WTC11 (cell line): ENCODE measurements around the gene MAPKAPK3. TPM values are rescaled to one million over a fixed set of nuclear protein-coding genes. Genes with fewer than 3 reads are reported as not detected.
A peak's percentile ranks its signal among the peaks of the same experiment; 100 is the strongest.

ENCODE experiments used
- ATAC-seq: fragments of 200-7000 bp; cut with Tn5 transposase; 2 replicates; pipeline ENCODE4 v1.10.0; 2021; ENCODE audit warnings: mild to moderate bottlenecking, moderate library complexity
- CTCF ChIA-PET: fragments of 300-600 bp; sonication (Branson Sonifier 250); formaldehyde crosslinking; loops from one replicate; lab custom pipeline; 2021; ENCODE audit warnings: antibody characterized with exemption; lab: Charles Lee
- POLR2A ChIA-PET: fragments of 350-600 bp; sonication (Branson Sonifier 250); formaldehyde crosslinking; loops from one replicate; lab custom pipeline; 2021; ENCODE audit warnings: antibody characterized with exemption; lab: Charles Lee
- DNase-seq: peaks from one replicate; pipeline ENCODE4 v3.0.0; 2021; ENCODE audit warnings: low spot score
- H3K27ac Mint-ChIP-seq: 2 replicates; pipeline ENCODE4 v1.8.0; 2021; ENCODE audit warnings: mixed read lengths
- H3K27me3 Mint-ChIP-seq: 2 replicates; pipeline ENCODE4 v1.8.0; 2021; ENCODE audit warnings: low read depth, mild to moderate bottlenecking, moderate library complexity, mixed read lengths
- H3K36me3 Mint-ChIP-seq: 2 replicates; pipeline ENCODE4 v1.8.0; 2021; ENCODE audit warnings: mixed read lengths
- H3K4me1 Mint-ChIP-seq: 2 replicates; pipeline ENCODE4 v1.8.0; 2022; ENCODE audit warnings: mixed read lengths
- H3K4me3 Mint-ChIP-seq: 2 replicates; pipeline ENCODE4 v1.8.0; 2021; ENCODE audit warnings: mild to moderate bottlenecking, moderate library complexity, mixed read lengths
- H3K9me3 Mint-ChIP-seq: 2 replicates; pipeline ENCODE4 v1.8.0; 2021; ENCODE audit warnings: mixed read lengths
- ETV6 ChIP-seq: sonication (generic); formaldehyde crosslinking; IDR thresholded peaks from 2 replicates; pipeline ENCODE4 v1.8.1; 2022; ENCODE audit warnings: mild to moderate bottlenecking, missing genetic modification reagents
- FOXP1 ChIP-seq: sonication (generic); formaldehyde crosslinking; IDR thresholded peaks from 2 replicates; pipeline ENCODE4 v1.8.0; 2022; ENCODE audit warnings: missing genetic modification reagents, mild to moderate bottlenecking, moderate library complexity, borderline replicate concordance
- GTF2I ChIP-seq: fragments of 250-450 bp; sonication (Bioruptor Pico); conservative IDR thresholded peaks from 2 replicates; pipeline ENCODE4 v1.4.0; 2021; ENCODE audit warnings: mild to moderate bottlenecking
- HMGXB4 ChIP-seq: sonication (generic); formaldehyde crosslinking; IDR thresholded peaks from 2 replicates; pipeline ENCODE4 v1.8.1; 2023; ENCODE audit warnings: mild to moderate bottlenecking, moderate library complexity, missing genetic modification reagents
- JUN ChIP-seq: sonication (generic); formaldehyde crosslinking; IDR thresholded peaks from 2 replicates; pipeline ENCODE4 v1.8.0; 2023; ENCODE audit warnings: mild to moderate bottlenecking, missing genetic modification reagents
- NFATC4 ChIP-seq: fragments of 250-450 bp; sonication (Bioruptor Pico); IDR thresholded peaks from 2 replicates; pipeline ENCODE4 v1.9.0; 2021; ENCODE audit warnings: mild to moderate bottlenecking
- SMAD3 ChIP-seq: sonication (generic); formaldehyde crosslinking; IDR thresholded peaks from 2 replicates; pipeline ENCODE4 v1.8.0; 2022; ENCODE audit warnings: missing genetic modification reagents, mild to moderate bottlenecking, borderline replicate concordance
- SMAD4 ChIP-seq: sonication (generic); formaldehyde crosslinking; IDR thresholded peaks from 2 replicates; pipeline ENCODE4 v1.8.0; 2022; ENCODE audit warnings: mild to moderate bottlenecking, missing genetic modification reagents
- TEAD4 ChIP-seq: sonication (generic); formaldehyde crosslinking; IDR thresholded peaks from 2 replicates; pipeline ENCODE4 v1.8.0; 2022; ENCODE audit warnings: mild to moderate bottlenecking, missing genetic modification reagents
- TP53 ChIP-seq: sonication (generic); formaldehyde crosslinking; IDR thresholded peaks from 2 replicates; pipeline ENCODE4 v1.8.1; 2023; ENCODE audit warnings: mild to moderate bottlenecking, missing genetic modification reagents
- ZBTB21 ChIP-seq: sonication (generic); formaldehyde crosslinking; IDR thresholded peaks from 2 replicates; pipeline ENCODE4 v1.8.1; 2023; ENCODE audit warnings: mild to moderate bottlenecking, missing genetic modification reagents, borderline replicate concordance
- ZNF219 ChIP-seq: sonication (generic); formaldehyde crosslinking; IDR thresholded peaks from 2 replicates; pipeline ENCODE4 v1.8.0; 2023; ENCODE audit warnings: missing genetic modification reagents, mild to moderate bottlenecking, borderline replicate concordance
- ZNF317 ChIP-seq: sonication (generic); formaldehyde crosslinking; IDR thresholded peaks from 2 replicates; pipeline ENCODE4 v1.8.1; 2023; ENCODE audit warnings: low read depth, mild to moderate bottlenecking, moderate library complexity, missing genetic modification reagents, borderline replicate concordance
- ZNF396 ChIP-seq: fragments of 250-450 bp; sonication (Bioruptor Pico); IDR thresholded peaks from 2 replicates; pipeline ENCODE4 v1.8.0; 2021; ENCODE audit warnings: mild to moderate bottlenecking, moderate library complexity, borderline replicate concordance
- total RNA-seq: library from RNA; stranded (reverse); gene quantifications from 3 replicates; pipeline ENCODE4 v1.2.3, GENCODE V29; 2021
- TF ChIP-seq, protein P1 (sequence below): sonication (generic); formaldehyde crosslinking; IDR thresholded peaks from 2 replicates; pipeline ENCODE4 v1.8.1; 2023; ENCODE audit warnings: mild to moderate bottlenecking, missing genetic modification reagents, moderate library complexity
- TF ChIP-seq, protein P2 (sequence below): fragments of 250-450 bp; sonication (Bioruptor Pico); IDR thresholded peaks from 2 replicates; pipeline ENCODE4 v1.9.0; 2021; ENCODE audit warnings: mild to moderate bottlenecking
- TF ChIP-seq, protein P3 (sequence below): fragments of 250-450 bp; sonication (Bioruptor Pico); IDR thresholded peaks from 2 replicates; pipeline ENCODE4 v2.1.2; 2022; ENCODE audit warnings: mild to moderate bottlenecking, moderate library complexity

MAPKAPK3 gene
- total RNA-seq, 1 experiment from 2014 or later, result 60.2 TPM

DNA sequence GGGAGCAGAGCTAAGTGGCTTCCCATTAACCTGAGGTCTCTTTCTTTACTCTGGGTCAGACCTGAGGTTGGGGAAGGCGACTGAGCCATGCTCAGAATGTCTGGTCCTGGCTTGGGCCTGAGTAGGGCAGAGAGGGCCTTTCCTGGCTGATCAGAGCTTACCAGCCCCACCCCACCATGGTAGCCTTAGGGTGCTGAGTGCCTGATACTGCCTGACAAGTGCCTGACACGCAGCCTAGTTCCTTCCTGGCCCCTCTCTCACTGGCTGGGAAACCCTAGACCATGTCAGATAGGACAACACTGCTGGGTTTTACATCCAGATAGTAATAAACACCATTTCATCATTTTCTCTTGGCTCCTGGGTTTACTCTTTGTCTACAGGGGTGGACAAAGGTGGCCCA is 32.0 kb downstream of the MAPKAPK3 start:
- ChIA-PET POLR2A (interaction anchor here (1.3 to 1.4 kb wide), 2 partner anchors 21 to 32 kb away, joined by 3 to 5 read pairs; partner anchors contain the start of gene MAPKAPK3), CTCF (interaction anchor here (0.5 to 9.1 kb wide), 7 partner anchors 12 to 452 kb away, joined by 3 to 202 read pairs (median 3); partner anchors contain the start of genes CISH and MAPKAPK3)
- Mint-ChIP-seq H3K9me3 (no peaks in the 10 kb centered on the region), H3K27me3 (no peaks in the 10 kb centered on the region), H3K4me1 (peaks cover 26% of the 10 kb centered on the region), H3K36me3 (peaks cover 4% of the 10 kb centered on the region; the same call in 1 of the 2 replicates), H3K4me3 (no peak overlapping the region), H3K27ac (no peak overlapping the region)
- no peak for TF ChIP-seq TP53 (CRISPR knock-in tag)
- no peak for TF ChIP-seq NFATC4 (CRISPR knock-in tag)
- TF ChIP-seq, protein P1, sequence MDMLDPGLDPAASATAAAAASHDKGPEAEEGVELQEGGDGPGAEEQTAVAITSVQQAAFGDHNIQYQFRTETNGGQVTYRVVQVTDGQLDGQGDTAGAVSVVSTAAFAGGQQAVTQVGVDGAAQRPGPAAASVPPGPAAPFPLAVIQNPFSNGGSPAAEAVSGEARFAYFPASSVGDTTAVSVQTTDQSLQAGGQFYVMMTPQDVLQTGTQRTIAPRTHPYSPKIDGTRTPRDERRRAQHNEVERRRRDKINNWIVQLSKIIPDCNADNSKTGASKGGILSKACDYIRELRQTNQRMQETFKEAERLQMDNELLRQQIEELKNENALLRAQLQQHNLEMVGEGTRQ, result no peak
- TF ChIP-seq ZNF396 (CRISPR knock-in tag), result no peak
- TF ChIP-seq, protein P2, sequence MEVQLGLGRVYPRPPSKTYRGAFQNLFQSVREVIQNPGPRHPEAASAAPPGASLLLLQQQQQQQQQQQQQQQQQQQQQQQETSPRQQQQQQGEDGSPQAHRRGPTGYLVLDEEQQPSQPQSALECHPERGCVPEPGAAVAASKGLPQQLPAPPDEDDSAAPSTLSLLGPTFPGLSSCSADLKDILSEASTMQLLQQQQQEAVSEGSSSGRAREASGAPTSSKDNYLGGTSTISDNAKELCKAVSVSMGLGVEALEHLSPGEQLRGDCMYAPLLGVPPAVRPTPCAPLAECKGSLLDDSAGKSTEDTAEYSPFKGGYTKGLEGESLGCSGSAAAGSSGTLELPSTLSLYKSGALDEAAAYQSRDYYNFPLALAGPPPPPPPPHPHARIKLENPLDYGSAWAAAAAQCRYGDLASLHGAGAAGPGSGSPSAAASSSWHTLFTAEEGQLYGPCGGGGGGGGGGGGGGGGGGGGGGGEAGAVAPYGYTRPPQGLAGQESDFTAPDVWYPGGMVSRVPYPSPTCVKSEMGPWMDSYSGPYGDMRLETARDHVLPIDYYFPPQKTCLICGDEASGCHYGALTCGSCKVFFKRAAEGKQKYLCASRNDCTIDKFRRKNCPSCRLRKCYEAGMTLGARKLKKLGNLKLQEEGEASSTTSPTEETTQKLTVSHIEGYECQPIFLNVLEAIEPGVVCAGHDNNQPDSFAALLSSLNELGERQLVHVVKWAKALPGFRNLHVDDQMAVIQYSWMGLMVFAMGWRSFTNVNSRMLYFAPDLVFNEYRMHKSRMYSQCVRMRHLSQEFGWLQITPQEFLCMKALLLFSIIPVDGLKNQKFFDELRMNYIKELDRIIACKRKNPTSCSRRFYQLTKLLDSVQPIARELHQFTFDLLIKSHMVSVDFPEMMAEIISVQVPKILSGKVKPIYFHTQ (CRISPR knock-in tag), result no peak
- TF ChIP-seq SMAD3, result no peak
- no peak for TF ChIP-seq JUN (CRISPR knock-in tag)
- no peak for TF ChIP-seq ZBTB21 (CRISPR knock-in tag)
- TF ChIP-seq TEAD4 (CRISPR knock-in tag), result no peak
- TF ChIP-seq, protein P3, sequence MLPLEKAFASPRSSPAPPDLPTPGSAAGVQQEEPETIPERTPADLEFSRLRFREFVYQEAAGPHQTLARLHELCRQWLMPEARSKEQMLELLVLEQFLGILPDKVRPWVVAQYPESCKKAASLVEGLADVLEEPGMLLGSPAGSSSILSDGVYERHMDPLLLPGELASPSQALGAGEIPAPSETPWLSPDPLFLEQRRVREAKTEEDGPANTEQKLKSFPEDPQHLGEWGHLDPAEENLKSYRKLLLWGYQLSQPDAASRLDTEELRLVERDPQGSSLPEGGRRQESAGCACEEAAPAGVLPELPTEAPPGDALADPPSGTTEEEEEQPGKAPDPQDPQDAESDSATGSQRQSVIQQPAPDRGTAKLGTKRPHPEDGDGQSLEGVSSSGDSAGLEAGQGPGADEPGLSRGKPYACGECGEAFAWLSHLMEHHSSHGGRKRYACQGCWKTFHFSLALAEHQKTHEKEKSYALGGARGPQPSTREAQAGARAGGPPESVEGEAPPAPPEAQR, result no peak
- TF ChIP-seq SMAD4 (CRISPR knock-in tag), result no peak
- no peak for TF ChIP-seq ETV6 (CRISPR knock-in tag)
- TF ChIP-seq FOXP1 (CRISPR knock-in tag), result no peak
- TF ChIP-seq ZNF219 (CRISPR knock-in tag), result no peak
- no peak for TF ChIP-seq HMGXB4 (CRISPR knock-in tag)
- ATAC-seq (no peak), DNase-seq (no peak)

GRCh38 chr3:50649451-50649931 is 32.5 kb downstream of the MAPKAPK3 start:
- no peak for DNase-seq
- Mint-ChIP-seq H3K27ac (no peak overlapping the region), H3K4me1 (peaks cover 26% of the 10 kb centered on the region), H3K36me3 (peaks cover under 1% of the 10 kb centered on the region; the same call in 1 of the 2 replicates), H3K4me3 (no peak overlapping the region), H3K9me3 (no peaks in the 10 kb centered on the region), H3K27me3 (no peaks in the 10 kb centered on the region)
- ATAC-seq, result no peak
- TF ChIP-seq GTF2I (CRISPR knock-in tag), result no peak
- 0 out of 2 replicates have a peak, but pooled peaks have one; percentile 34 for TF ChIP-seq ZNF317
- 0 out of 2 replicates have a peak, but pooled peaks have one; percentile 50 for TF ChIP-seq ZNF219 (CRISPR knock-in tag)
- ChIA-PET POLR2A (interaction anchor here (0.6 to 1.4 kb wide), 3 partner anchors 21 to 156 kb away, joined by 3 to 5 read pairs (median 3); partner anchors contain the start of gene MAPKAPK3), CTCF (interaction anchor here (0.5 to 9.1 kb wide), 6 partner anchors 13 to 441 kb away, joined by 3 to 202 read pairs (median 4); partner anchors contain the start of genes CISH and MAPKAPK3)
